Liver (tissue), 3 donors: Measurements from ENCODE around the gene DBN1.

Experiments
- JUND ChIP-seq, 2 donors: IDR thresholded peaks; 2 replicates each; pipeline ENCODE4 v1.6.1; 2016; ENCODE audit warnings: antibody characterized with exemption in 2 of 2
- NR2F2 ChIP-seq: IDR thresholded peaks from 2 replicates; pipeline ENCODE4 v1.6.1; 2016; ENCODE audit warnings: antibody characterized with exemption
- TAF1 ChIP-seq: conservative IDR thresholded peaks from 2 replicates; pipeline ENCODE4 v1.6.1; 2016; ENCODE audit warnings: antibody characterized with exemption, mild to moderate bottlenecking
- TF ChIP-seq, protein P1 (sequence below): fragments of 150-350 bp; IDR thresholded peaks from 2 replicates; pipeline ENCODE4 v1.5.1; 2017; ENCODE audit warnings: improper control_type of control experiment, low read depth, low read length; ENCODE audit not compliant: missing input control
- TF ChIP-seq, protein P2 (sequence below): IDR thresholded peaks from 2 replicates; pipeline ENCODE4 v1.6.1; 2016; ENCODE audit warnings: antibody characterized with exemption
- donor health status: healthy.
- donor health status: healthy.

DNA sequence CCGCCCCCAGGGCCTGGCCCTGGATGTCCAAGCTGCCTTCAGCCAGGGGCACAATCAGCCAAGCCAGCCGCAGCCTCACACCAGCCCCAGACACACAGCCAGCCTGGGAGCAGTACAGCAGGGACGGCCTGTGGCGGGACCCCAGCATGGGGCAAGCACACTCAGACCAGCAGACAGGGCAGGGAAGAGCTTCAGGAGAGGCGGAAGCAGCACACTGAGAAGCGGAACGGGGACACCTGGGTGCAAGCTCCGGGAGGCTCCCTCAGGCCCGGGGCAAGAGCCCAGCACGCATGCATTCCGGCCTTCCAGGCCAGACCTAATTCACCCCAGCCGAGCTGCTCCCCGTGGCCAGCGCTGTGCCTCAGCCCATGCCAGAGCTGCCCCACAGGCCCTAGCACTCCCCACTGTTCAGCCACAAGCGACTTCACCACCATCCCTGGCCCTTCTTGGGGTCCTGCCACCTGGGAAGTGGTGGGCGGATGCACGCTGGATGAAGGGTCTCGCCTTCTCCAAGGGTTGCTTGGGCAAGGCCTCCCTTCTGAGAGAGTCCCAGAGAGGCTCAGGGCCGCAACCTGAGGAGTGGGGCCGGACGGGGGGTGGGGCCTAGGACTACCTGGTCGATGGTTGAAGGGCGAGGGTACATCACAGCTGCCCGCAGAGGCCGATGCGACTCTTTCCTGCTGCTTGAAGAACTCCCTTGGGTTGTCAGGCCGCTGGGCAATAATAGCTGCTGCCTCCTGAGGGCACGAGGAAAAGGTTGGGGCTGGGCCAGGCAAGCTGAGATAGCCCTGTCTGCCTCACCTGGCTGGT is 13.4 kb downstream of the DBN1 start:
- TF ChIP-seq, protein P1, sequence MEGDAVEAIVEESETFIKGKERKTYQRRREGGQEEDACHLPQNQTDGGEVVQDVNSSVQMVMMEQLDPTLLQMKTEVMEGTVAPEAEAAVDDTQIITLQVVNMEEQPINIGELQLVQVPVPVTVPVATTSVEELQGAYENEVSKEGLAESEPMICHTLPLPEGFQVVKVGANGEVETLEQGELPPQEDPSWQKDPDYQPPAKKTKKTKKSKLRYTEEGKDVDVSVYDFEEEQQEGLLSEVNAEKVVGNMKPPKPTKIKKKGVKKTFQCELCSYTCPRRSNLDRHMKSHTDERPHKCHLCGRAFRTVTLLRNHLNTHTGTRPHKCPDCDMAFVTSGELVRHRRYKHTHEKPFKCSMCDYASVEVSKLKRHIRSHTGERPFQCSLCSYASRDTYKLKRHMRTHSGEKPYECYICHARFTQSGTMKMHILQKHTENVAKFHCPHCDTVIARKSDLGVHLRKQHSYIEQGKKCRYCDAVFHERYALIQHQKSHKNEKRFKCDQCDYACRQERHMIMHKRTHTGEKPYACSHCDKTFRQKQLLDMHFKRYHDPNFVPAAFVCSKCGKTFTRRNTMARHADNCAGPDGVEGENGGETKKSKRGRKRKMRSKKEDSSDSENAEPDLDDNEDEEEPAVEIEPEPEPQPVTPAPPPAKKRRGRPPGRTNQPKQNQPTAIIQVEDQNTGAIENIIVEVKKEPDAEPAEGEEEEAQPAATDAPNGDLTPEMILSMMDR: no peak
- TF ChIP-seq, protein P2, sequence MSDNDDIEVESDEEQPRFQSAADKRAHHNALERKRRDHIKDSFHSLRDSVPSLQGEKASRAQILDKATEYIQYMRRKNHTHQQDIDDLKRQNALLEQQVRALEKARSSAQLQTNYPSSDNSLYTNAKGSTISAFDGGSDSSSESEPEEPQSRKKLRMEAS: no peak
- no peak for TF ChIP-seq JUND (IDR thresholded peaks at IDR 0.05)
- TF ChIP-seq TAF1: no peak
- TF ChIP-seq NR2F2: no peak
